PC-9 (cell line): Measurements from ENCODE around the gene SEMA6B.

Experiments used
- CTCF ChIP-seq: fragments of 200-600 bp; sonication (generic); conservative IDR thresholded peaks from 2 replicates; pipeline ENCODE4 v1.6.1; 2017; ENCODE audit warnings: mixed run types, antibody characterized with exemption, mild to moderate bottlenecking, moderate library complexity
- EZH2 ChIP-seq: fragments of 200-600 bp; sonication (generic); IDR thresholded peaks from 2 replicates; pipeline ENCODE4 v1.8.0; 2017; ENCODE audit warnings: antibody characterized with exemption, low read depth

- TF ChIP-seq CTCF (no peak), EZH2 (no peak)
Observed at GRCh38 chr19:4554717-4555116, 4.8 kb downstream of the SEMA6B start.
